NK-92 treated with Interleukin-12 subunit alpha and Interleukin-12 subunit beta, amount 100 ng/mL, for 24 hours (cell line): ENCODE results near the gene CDYL.

Source experiments
- DNase-seq: peaks from one replicate; lab custom pipeline; 2025; lab: John Stamatoyannopoulos, UW

Gene CDYL

GRCh38 chr6:4908062-4908461, 131.9 kb downstream of the CDYL start:
- no peak for DNase-seq

- DNase-seq: no peak
These were observed 133.0 kb downstream of the CDYL start for GRCh38 chr6:4909063-4909706.

DNA sequence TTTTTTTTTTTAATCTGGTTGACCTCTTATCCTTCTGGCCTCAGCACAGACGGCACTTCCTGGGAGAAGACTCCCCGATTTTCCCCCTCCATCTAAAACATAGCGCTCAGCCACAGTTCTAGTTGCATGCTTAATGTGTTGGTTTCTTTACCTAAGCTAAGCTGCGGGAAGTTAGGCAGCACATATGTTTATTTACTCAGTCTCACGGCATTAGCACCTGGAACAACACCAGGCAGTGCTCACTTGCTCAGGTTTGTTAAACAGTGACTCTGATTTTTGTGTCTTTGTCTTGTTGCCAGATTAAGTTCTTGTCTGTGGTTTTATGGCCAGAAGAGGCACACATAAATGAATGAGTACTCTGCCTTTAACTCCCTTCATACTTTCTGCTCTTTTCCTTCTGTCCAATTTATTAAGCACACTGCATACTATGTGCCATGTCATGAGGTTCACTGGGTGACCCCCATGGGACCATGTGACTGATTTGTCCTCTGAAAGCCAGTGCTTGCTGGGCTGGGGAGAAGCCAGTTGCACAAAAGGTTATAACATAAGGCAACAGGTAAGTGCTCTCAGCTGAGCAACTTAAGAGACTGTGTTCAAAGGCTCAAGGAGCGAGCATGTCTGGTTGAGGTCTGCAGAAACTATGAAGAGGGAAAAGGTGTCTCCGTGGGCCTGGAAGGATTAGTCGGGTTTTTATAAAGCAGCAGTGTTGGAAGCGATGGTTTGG, 134.0 kb downstream of the CDYL start:
- DNase-seq: no peak

DNA sequence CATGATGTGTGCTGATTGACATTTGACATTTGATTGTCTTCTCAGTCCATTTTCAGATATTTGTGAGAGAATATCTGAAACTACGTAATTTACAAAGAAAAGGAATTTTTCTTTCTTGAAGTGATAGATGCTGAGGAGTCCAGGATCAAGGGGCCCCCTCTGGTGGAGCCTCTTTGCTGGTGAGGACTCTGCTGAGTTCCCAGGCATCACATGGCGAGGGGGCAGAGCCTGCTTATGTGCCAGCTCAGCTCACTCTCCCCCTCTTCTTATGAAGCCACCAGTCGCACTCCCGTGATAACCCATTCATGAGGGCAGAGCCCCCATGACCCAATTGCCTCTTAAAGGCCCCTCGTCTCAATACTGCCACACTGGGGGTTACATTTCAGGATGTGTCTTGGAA, 136.4 kb downstream of the CDYL start:
- no peak for DNase-seq

DNA sequence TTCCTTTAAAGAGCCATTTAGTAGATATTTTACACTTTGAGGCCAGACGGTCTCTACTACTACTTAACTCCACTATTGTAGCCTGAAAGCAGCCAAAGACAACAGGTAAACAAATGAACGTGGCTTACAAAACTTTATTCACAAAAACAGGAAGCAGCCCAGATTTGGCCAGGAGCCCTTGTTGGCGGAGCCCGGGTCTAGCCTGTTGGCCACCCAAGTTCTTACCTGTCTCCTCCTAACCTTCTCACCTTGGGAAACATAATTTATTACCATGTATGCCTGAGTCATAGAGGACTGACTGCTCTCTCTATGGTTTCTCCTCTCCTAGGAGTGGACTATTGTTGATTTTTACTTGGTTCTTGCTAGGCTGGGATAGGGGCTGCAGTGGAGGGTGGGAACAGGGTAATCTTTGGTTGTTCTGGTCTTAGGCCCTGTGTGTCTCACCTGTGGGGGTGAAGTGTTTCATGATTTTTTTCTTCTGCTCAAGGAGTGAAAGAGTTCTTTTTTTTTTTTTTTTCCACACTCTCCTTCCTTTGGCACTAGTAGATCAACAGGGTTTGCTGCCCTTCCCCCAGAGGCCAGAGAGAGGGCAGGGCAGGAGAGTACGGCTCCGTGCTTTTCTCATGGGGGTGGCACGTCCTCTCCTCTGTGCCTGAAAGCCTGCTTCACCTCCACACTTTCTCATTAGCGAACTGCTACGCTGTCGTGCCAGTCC, 137.7 kb downstream of the CDYL start:
- DNase-seq: no peak

- no peak for DNase-seq
These were observed 138.4 kb downstream of the CDYL start for GRCh38 chr6:4914420-4915159.

DNA sequence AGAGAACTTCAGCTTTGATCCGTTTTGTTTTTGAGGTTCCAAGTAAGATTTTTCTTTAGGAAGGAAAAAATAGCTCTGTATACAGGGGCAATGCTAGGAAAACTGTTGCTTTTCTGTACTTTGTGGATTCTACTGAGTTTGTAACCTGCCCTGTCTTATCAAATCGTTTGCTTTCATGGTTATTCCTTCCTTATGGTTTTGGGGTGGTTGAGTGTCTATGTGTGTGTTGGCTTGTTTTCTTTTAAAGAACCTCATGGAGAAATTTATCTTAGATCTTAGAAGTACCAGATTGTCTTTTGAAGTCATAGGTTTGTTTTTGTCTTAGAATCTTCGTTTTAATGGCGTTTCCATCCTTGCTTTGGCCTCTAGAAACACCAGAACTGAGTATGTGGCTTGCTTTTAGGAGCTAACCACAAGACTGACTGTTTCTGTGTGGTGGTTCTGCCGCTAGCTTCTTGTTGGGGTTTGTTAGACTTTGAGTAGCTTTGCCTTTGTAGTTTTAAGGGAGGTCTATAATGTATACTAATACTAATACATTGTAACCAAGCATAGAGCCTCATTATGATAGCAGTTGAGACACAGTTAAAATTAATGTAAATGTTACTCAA, 140.9 kb downstream of the CDYL start:
- DNase-seq: no peak

- no peak for DNase-seq
These were observed 144.8 kb downstream of the CDYL start for GRCh38 chr6:4920914-4921410.

DNA sequence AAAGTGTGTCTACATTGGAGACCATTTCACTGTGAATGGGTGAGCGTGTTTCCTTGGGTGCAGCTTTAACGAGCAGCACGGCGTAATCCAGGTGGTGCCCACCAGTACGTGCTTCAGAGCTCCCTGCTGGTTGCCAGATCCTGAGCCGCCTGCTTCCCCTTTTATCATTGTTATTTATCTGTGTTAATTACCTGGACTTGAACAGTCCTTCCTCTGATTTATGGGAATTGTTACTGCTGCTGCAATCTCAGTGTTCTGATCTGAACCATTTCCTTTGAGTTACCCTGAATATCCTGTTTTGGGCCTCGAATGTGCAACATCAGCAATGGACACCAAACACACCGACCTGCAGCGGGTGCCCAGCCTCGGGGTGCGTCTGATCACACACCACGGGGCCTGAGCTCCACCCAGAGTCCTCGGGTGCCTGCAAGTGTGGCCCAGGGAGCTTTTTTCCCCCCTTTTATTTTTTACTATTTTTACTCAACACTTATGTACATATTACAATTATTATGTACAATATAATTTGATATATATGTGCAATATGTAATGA, 146.4 kb downstream of the CDYL start:
- DNase-seq: no peak

GRCh38 chr6:4923081-4923480, 146.9 kb downstream of the CDYL start:
- no peak for DNase-seq

DNA sequence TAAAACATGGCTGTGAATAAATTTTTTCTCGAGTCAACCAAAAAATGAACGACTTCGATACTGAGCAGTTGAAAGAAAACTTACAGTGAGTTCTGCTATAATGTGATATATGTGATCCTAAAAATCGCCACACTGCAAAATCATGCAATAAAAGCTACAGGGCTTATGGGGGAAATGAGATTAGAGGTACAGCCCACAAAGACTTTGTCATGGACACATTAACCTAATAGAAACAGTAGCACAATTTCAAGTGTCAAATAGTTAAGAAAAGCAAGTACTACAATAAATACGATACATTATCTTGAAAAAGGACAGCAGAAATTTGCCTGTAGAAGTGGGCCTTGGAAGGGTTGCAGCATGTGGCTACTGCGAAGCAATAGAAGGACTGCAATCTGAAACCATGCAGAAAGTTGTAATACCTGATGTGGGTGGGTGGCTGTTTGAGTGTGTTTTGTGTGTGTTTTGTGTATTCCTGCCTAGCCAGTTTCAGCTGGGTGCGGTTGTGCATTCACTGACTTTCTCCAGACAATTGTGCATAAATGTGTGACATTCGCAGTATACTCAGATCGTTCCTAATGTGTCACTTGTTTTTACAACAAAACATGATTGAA, 148.6 kb downstream of the CDYL start:
- DNase-seq: no peak

- DNase-seq: no peak
These were observed 149.4 kb downstream of the CDYL start for GRCh38 chr6:4925580-4925979.

DNA sequence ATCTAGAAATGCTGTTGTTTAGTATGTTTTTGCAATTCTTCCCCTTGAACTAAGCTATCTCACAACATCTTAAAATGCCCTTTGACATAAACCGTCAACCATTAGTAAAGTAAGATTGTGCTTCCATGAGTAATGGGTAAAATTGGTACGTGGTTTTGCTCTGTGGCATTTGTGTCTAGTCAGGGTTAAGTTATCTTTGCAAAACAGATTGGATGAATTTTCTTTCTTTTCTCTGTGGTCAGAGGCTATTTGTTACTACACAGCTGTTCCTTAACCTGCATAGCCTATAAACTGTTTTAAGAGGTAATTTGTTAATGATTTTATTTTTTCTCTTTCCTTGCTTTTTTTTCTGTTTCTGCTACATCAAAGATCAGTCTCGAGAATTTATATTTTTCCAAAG, 152.2 kb downstream of the CDYL start:
- no peak for DNase-seq

DNA sequence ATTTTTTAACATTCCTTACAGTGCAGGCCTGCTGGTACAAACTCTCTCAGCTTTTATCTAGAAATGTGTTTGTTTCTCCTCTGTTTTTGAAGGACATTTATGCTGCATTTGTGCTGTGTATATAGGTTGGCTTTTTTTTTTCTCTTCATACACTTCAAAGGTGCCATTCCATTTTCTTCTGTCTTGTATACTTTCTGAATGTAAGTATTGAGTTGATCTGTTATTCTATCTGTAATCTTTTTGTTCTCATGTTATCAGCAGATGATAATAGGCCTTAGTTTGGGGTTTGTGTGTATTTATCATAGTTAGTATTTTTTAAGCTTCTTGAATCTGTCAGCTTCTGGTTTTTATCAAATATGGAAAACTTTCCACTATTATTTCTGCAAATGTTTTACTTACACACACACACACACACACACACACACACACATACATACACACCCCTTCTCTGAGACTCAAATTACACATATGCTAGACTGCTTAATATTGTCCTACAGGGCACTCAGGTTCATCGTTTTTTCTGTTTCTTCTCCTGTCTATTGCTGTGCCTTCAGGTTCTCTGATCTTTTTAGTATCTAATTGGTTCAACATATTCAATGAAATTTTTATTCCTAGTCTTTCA, 153.0 kb downstream of the CDYL start:
- DNase-seq: no peak

DNA sequence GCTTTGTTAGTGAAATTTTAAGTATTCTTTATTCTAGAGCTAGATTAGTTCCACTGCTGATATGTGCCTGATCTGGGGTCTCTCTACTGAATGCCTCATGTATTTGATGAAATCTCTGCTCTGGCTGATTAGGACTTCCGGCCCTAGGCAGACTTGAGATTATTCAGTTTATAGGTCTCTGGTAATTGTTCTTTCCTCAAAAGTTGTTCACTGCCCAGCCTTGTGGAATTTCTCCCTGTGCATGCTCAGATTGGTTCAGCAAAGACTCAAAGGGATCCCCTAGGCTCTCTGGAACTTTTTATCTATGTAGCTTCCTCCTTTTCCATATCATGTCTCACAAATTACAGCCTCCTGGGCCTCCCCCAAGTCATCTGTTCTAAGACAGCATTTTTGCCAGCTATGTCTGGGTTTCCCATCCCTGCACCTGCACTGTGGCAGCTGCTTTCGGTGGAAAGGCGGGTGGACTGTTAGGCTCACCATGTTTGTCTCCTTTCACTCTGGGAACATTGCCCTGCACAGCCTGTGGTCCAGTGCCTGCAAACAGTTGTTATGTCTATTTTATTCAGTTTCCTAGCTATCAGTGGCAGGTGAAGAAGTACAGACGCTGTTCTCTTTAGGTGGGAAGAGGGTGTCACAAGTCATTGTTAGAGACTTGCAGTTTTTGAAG, 154.0 kb downstream of the CDYL start:
- DNase-seq: no peak

DNA sequence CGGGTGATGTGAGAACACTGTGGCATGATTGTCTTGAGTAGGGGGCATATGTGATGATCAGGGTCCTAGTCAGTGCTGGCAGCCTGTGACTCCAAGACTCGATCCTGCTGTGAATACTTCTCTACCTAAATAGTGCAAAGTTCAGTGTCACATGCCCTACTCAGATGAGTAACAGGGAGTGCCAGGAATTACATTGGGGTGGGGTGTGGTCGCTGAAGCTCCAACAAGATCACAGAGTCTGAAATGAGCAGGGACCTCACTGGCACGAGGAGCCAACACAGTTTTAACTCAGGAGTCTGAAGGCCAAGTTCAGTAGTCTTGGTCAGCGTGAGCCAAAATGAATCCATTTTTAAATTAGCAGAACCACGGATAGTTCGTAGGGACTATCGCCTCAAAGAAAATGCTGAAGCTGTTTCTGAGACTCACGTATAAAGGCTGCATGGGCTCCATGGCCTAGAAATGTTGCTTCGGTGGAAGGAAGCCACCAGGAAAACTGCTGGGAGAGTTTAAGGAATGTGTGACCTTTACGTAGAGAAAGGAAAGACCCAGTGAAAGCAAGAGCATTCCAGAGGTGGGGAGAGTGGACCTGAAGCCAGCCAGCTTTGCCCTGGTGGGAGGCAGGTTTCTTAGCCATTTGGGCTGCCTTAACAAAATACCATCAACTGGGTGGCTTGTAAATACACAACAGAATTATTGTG, 155.5 kb downstream of the CDYL start:
- DNase-seq: no peak

DNA sequence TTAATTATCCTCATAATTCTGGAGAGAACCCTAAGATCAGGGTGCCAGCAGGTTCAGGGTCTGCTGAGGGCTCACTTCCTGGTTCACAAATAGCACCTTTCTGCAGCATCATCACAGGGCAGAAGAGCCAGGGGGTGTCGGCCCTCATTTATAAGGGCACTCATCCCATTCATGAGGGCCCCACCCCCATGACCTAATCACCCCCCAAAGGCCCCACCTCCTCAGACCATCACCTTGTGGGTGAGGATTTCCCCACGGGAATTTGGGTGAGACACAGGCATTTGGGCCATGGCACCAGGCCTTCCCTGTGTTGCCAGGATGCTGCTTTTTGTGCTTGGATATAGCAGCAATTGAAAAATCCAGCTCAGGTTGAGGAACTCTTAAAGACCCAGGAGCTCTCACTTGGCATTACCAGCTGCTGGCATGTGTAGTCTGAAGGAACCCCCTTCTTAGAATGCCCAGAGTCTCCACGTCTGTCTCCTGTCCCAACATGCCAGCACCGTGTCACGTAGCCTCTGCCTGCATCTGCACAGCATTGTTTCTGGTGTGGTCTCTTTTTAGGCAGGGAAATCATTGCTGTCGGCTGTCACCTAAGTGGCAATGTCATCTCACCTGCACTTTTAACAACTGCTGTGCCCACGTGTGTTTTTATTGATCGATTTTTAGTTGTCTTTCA, 156.2 kb downstream of the CDYL start:
- no peak for DNase-seq

DNA sequence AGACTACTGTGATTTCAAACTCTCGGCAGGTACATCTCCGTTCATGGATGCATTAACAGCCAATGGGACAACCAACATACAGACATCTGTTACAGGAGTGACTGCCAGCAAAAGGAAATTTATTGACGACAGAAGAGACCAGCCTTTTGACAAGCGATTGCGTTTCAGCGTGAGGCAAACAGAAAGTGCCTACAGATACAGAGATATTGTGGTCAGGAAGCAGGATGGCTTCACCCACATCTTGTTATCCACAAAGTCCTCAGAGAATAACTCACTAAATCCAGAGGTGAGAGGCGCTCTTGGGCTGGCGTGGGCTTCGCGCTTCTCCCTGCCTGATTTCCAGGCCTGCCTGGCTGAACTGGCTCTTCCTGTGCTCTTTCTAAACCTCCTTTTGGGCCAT, 159.3 kb downstream of the CDYL start:
- no peak for DNase-seq
